ENCODE measurements around the gene BICDL2.
A peak's percentile ranks its signal among the peaks of the same experiment; 100 is the strongest.

Gene BICDL2

GRCh38 chr16:3010510-3010909, 26.2 kb downstream of the BICDL2 start:
- DNase-seq (ENCODE audit: low read depth, low spot score), result no peak

DNA sequence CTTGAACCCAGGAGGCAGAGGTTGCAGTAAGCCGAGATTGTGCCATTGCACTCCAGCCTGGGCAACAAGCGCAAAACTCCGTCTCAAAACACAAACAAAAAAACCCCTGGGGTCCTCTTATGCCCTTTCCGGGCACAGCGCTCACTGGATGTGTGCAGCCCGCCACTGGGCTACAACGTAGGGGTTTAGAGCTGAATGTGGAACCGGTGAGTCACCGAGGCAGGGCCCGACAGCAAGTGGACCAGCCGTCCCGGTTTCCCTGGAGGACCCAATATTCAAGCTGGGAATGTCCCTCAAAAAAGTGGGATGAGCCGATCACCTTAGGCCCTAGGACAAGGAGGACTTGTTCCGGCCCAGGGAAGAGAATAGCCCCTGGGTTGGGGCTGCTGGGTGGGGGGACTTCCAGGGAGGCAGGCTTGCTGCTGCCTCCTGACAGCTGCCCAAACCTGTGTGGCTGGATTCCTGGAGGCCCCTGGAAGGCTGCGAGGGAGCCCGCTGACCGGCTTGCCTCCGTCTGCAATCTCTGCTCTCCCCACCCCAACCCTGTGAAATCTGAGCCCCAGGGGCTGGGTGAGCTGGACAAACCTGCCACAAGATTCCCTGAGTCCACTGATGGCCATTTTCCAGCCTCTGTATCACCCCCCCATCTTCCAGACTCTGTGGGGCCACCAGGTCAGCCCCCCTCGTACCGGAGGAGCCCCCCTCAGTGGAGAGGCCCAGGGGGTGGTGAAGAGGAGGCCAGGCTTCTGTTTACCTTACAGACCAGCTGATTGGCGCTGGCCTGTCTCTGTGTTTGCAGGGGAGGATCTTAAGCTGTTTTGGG, 27.0 kb downstream of the BICDL2 start:
- DNase-seq (ENCODE audit: low read depth, low spot score), result no peak

- DNase-seq (ENCODE audit: low read depth, low spot score), result no peak
Measured at GRCh38 chr16:3008690-3009037, 28.1 kb downstream of the BICDL2 start.

GRCh38 chr16:3007957-3008689, 28.6 kb downstream of the BICDL2 start:
- no peak for DNase-seq (ENCODE audit: low read depth, low spot score)

DNA sequence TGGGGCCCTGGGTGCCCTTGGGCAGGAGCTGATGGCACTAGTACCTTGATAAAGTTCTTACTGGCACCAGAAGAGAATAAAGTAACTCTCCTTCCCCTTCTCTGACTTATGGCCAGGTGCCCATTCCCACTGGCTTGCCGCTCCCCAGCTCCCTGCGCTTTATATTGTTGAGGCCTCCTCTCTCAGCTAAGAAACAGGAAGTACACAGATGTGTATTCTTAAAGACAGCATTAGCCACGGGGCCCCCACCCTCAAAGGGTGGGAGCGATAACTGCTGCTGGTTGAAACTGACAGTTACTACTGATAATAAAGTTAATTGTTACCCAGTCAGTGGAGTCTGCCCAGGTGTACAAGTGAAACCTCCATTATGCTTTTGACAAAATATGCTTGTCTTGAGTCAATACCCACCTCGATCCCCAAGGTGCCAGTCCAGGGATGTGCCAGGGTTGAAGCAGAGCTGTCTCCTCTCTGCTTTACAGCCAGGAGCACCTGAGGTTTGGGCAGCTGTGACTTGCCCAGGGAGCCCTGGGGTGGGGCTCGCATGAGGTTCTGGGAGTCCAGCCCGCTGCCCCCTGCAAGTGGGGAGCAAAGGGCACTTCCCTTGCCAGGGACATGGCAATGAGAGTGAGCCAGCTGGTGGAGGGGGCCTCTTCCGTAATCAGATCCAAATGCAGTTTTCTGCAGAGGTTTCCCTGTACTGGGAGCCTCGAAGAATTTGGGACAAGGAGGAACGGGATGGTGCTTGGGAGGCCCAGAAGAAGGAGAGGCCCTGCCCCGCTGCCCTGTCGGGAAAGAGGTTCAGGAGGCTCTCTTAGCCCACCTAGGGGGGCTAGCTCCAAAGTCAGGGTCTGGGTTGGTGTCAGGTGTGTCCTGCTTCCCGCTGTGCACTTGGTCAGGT, 29.4 kb downstream of the BICDL2 start:
- DNase-seq (ENCODE audit: low read depth, low spot score), result no peak

DNA sequence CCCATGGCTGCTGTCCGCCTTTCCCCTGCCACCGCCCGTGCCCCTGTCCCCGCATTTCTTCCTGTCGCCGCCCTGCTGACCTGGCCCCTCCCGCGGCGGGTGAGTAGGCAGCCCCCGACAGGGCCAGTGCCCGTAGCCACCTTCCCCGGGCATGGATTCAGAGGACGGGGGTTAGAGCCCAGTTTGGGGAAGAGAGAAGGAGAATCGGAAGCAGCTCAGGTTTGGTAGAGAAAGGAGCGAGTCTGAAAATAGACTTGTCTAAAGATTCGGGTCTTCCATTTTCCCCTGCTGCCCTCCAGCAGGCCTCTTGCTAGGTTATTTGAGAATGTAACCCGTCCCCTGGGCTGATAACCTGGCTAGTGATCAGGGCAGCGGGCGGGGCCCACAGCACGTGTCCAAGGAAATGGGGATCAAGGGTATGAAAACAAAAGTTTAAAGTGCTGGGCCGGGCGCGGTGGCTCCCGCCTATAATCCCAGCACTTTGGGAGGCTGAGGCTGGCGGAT, 31.9 kb downstream of the BICDL2 start:
- DNase-seq (ENCODE audit: low read depth, low spot score), result no peak

GRCh38 chr16:3004319-3004718, 32.4 kb downstream of the BICDL2 start:
- DNase-seq (ENCODE audit: low read depth, low spot score), result no peak

- peak; percentile 89 for DNase-seq (ENCODE audit: low read depth, low spot score)
Measured at GRCh38 chr16:3003582-3004270, 33.0 kb downstream of the BICDL2 start.

DNA sequence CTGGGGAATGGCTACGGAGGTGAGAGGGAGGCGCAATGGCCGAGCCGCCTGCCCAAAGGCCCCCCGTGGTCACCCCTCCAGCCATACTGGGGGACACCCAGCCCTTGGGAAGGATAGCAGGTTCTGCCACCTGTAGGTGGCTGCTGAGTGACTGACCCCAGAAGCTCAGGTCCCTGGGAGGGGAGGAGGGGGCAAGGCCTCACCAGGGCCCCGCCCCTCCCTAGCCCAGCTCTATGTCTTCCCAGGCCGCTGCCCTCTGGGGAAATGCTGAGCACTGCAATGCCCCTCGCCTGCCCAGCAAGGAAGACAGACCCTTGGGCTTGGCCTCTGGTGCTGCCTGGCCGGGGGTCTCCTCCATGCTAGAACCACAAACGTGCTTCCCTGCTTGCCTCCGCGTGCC, 35.4 kb downstream of the BICDL2 start:
- no peak for DNase-seq (ENCODE audit: low read depth, low spot score)

DNA sequence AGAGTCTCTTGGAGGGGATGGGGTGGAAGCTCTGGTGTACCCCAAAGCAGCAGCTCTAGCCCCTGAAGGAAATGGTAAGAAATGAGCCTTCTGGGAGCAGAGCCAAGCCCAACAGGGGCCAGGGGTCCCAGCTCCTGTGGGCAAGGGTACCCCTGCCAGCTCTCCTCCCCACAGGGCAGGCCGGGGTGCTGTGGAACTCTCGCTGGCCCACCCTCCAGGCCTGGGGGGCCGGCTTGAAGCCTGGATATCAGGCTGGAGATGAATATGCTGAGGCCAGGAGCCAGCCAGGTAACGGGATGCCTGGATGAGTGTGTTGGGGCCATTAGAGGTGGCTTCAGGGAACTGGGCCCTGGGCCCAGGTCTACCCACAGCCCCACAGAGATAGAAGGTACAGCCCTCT, 36.2 kb downstream of the BICDL2 start:
- DNase-seq (ENCODE audit: low read depth, low spot score), result no peak

DNA sequence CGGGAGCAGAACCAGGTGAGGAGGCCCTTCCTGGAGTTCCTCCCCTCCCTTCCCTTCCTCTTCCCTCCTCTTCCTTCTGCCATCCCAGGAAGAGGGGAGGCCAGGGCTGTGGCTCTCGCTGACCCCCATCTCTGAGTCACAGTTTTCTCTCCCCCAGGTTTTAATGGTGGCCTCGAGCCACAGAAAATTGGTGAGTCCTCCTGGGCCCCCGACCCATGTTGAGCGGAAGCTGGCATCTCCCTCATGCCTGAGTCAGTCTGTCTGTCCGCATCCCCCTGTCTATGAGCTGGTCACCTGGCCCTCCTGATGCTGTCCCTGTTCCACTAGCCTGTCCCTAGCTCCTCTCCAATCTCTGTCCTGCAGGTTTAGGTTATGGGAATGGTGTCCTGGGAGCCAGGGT, 36.8 kb downstream of the BICDL2 start:
- no peak for DNase-seq (ENCODE audit: low read depth, low spot score)

DNA sequence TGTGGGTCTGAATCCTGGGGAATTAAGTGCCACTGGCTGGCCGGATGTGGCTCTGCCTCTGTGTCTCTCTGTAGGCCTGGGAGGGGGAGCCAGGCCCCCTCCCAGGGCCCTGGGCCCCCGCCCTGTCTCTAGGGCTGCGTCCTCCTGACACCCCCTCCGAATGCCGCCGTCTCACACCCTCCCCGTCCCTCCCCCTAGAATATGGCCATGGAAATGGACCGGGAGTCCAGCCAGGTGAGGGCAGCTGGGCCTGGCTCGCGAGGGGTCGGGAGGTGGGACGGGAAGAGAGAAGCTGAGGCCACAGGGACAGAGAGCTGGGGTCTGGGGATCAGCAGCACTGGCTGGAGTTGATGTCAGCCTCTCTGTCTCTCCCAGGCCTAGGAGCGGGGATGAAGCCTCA, 40.4 kb downstream of the BICDL2 start:
- DNase-seq (ENCODE audit: low read depth, low spot score), result no peak

GRCh38 chr16:2992383-2993081, 44.2 kb downstream of the BICDL2 start:
- DNase-seq (ENCODE audit: low read depth, low spot score), result no peak

DNA sequence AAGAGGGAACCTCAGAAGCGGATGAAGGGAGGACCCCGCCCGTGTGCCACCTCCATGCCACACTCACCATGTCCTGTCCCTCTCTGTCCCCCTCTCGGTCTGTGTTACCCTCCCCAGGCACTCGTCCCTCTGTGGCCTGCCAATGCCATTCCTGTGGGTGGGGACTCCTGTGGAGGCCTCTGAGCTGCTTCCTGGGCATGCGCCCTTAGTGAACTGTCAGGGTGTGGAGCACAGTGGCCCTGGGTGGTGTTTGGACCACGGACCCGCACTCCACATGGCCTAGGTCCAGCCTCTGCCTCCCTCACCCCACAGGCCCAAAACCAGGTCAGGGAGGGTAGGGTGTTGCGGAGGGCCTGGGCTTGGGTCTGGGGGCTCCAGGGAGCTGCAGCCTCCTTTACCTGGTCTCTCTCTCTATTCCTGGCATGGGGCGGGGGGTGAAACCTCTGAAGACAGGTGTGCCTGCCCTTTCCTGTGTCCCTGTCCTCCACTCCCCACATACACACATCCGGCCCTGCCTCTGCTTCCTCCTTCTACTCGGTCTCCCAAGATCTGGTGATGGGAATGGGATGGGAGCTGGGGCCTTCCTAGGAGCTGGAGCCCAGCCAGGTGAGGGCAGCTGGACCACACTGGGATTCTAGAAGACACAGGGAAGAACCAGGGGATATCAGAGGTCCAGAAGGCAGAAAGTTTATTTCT, 45.0 kb downstream of the BICDL2 start:
- no peak for DNase-seq (ENCODE audit: low read depth, low spot score)

DNA sequence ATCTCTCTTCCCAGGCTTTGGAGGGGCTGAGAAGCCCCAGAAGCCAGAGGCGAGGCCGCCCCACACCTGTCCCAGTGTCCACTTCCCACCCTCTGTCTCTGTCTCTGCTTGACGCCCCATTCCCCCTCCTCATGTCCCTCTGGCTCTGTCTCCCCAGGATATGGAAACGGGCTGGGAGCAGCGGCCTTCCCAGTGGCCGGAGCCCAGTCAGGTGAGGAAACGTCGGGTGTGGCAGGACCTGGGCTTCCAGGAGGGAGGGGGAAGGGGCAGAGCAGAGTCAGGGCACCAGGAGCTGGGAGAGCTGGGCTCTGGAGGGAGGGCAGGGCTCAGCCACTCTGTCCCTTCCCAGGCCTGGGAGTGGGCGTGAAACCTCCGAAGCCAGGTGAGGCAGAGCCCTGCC, 45.9 kb downstream of the BICDL2 start:
- DNase-seq (ENCODE audit: low read depth, low spot score), result no peak

DNA sequence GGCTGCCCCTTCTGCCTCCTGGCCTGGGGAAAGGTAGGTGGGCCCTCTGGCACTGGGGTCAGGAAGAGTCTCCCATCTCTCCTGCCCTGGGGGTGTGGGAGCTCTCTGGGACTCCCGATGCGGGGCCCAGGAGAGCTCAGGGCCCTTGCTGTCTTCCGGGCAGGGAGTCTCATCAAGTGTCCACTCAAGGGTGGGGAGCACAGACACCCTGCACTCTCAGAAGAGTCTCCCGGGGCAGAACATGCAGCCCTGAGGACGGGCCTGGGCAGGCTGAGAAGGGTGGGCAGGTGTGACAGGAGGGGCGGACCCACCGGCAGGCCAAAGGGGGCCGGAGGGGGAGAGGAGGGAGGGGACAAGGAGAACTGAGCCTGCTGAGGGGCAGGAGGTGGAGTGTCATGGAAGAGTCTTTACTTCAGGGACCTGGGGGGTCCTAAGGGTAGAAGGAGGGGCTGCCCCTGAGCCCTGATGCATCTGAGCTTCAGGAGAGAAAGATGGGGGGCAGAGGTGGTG, 48.1 kb downstream of the BICDL2 start:
- no peak for DNase-seq (ENCODE audit: low read depth, low spot score)

DNA sequence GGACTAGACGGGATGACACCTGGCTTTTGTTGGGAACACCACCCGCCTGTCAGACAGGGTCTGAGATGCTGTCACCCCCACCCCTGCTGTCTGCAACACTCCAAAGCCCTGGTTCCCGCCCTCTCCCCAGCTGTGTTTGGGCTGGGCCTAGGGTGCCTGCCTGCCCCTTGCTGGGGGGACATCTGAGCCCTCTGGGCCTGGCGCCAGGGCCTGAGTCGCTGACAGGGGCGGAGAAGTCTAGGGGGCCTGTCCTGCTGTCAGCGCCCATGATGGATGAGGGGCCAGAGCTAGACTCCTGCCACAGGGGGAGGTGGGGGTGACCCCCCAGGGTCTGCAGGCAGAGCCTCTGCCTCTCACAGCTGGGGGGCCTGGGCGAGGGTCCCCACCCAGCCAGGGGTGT, 48.9 kb downstream of the BICDL2 start:
- no peak for DNase-seq (ENCODE audit: low read depth, low spot score)

DNA sequence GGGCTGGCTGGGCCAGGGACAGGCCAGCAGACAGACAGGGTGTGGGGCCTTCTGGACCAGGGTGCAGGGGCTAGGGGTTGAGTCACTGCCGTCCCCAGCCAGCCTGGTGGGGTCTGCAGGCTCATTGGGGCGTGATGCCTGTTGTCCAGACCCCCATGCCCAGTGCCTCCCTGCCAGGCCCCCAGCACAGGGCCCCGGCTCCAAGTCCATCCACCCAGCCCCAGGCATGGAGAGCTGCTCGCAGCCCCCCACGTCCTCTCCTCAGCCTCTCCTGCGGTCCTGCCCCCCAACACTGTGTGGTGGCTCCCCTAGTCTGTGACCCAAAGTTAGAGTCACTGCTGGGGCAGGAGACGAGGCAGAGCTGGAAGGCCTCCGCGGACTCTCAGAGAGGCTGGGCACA, 49.5 kb downstream of the BICDL2 start:
- DNase-seq (ENCODE audit: low read depth, low spot score), result no peak

- DNase-seq (ENCODE audit: low read depth, low spot score), result no peak
Measured at GRCh38 chr16:2986623-2987188, 50.0 kb downstream of the BICDL2 start.

- DNase-seq (ENCODE audit: low read depth, low spot score), result no peak
Measured at GRCh38 chr16:2985893-2986355, 50.8 kb downstream of the BICDL2 start.
